Measurements from ENCODE around the gene RIC3.

DNA sequence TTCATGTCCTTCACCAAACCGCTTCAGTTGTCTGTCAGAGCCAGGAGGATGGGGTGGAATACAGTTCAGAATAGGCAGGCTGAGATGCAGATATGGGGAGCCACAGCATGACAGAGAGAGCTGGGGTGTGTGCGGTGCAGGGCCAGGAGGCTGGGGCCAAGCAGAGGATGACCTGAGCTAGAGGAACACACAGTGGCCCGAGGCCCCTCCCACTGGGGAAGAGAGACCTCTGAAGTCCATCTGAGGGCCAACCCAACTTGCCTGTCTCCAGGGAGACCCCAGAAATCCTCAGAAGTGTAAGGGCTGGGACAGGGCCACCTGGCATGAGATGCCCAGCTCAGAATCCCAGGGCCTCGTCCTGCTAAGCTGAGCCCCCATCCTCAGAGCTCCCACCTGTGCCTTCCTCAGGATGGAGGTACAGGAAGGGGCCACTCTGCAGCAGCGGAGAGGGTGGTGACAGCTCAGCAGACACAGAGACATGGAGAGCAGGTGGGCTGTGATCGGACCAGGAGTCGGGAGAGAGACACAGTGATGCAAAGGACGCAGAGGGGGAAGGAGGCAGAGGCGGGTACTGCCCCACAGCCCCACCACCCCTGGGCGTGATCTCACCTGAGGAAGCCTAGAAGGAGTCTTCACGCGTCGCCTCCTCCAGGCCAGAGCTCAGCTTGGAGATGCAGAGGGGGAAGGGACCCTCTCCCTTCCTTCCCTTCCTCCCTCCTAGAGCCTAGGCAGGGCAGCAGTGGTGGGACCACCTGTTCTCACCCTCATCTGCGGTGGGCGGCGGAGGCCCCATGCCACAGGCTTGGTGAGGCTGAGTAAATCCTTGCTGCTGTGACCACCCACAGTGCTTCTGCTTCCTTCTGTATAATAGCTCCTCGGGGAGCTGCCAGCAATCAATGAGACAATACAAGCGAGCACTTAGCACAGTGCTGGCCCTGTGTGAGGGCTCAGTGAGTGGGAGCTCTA, 96.9 kb downstream of the RIC3 start:
- no peak for TF ChIP-seq POLR2AphosphoS5 (IDR thresholded peaks at IDR 0.05; ENCODE audit: insufficient read depth, low read depth, low read length)
- TF ChIP-seq CTCF (IDR thresholded peaks at IDR 0.05; ENCODE audit: extremely low read depth in 1 of 2, insufficient read depth in 1 of 2, low read depth in 1 of 2, low read length in 2 of 2), result no peak
- no peak for TF ChIP-seq POLR2A (IDR thresholded peaks at IDR 0.05; ENCODE audit: low read depth, low read length)
- TF ChIP-seq, protein P1, sequence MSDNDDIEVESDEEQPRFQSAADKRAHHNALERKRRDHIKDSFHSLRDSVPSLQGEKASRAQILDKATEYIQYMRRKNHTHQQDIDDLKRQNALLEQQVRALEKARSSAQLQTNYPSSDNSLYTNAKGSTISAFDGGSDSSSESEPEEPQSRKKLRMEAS (IDR thresholded peaks at IDR 0.05; ENCODE audit: insufficient read depth, insufficient read length), result no peak
- TF ChIP-seq EZH2 (IDR thresholded peaks at IDR 0.05; ENCODE audit: borderline replicate concordance, low read depth, low read length, severe bottlenecking), result no peak
